HG03442 (cell line): ENCODE data around the gene CFAP97D1.

ENCODE experiments used
- ATAC-seq: cut with Tn5 transposase; IDR thresholded peaks from one replicate; pipeline ENCODE4 v1.9.1; 2021; ENCODE audit warnings: mild to moderate bottlenecking, moderate library complexity; ENCODE audit not compliant: unreplicated experiment

CFAP97D1 gene

DNA sequence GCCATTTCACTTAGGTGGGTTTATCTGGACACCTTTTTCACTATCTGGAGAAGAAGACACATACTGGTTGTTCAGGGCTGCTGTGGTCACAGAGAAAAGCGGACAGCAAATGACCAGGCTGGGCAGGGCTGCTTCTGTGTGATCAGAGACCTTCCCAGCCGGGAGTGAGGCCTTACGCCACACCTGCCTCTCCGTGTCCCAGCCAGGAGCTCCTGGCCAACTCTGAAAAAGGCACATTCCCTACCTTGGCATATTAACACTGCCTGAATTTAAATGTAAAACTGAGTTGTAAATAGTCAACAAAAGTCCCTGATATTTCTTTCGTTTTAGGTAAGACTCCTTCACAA is 12.5 kb upstream of the CFAP97D1 start:
- ATAC-seq, result no peak

DNA sequence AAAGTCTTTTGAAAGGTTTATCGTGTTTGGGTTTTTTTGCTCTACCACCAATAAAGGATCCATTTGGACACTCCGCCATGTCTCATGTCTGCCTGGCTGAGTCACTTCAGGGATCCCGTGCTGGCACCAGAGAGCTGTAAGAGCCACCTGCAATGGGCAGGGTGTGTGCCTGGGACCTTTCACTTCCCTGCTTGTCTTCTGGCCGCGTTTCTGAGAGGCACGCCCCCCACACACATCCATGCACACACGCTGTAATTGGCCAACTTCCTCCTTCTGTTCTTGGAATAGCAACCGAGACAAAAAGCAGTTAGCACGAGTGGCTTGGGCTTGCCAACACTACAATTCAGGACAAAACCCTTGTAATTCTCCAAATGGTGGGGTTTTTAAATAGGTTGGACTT is 11.9 kb upstream of the CFAP97D1 start:
- ATAC-seq, result no peak

DNA sequence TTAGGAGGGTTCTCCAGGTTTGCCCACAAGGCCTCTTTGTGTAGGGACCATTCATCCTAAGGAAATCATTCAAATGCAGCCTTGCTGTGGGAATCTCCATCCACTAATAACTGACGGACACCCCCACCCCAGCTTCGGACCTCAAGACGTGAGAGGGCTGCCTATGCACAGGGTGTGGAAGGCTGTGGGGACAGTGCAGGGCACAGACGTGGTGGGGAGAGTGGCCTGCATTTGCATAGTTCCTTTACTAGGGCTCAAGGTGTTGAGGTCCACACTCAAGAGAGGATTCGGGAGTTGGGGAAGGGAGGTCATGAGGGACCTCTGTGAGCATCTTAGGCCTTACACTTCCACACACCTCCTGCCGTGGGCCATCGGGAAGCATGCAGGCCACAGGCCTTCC is 11.3 kb upstream of the CFAP97D1 start:
- no peak for ATAC-seq

DNA sequence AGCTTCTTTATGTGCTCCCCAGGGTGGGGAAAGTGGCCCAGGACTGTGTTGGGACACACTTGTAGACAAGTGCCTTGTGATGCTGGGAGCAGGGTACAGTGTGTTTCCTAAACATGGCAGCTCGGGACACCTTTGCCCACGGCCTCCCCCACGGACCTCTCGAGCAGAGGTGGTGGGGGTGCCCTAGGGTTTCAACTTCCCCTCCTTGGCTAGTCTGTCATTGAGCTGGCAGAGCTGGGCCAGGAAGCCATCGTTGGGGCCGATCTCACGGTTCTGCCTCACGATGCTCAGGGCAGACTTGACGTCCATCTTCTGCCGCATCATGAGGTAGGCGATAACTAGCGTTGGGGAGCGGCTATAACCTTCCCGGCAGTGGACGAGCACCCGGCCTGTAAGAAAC is 10.8 kb upstream of the CFAP97D1 start:
- ATAC-seq, result no peak

DNA sequence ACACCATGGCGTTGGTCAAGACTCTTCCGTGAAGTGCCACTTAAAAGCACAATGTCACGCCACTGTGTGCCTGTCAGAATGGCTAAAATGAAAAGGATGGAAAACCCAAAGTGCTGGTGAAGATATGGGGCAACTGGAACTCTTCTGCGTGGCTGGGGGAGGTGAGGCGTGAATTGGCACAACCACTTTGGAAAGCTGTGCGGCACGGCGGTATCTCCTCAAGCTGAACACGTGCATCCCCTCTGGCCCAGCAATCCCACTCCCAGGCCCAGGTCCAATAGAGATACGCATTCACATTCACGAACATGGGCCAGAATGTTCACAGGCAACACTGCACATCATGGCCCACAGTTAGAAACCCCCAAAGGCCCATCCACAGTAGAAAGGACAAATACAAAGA is 10.4 kb upstream of the CFAP97D1 start:
- ATAC-seq, result no peak

DNA sequence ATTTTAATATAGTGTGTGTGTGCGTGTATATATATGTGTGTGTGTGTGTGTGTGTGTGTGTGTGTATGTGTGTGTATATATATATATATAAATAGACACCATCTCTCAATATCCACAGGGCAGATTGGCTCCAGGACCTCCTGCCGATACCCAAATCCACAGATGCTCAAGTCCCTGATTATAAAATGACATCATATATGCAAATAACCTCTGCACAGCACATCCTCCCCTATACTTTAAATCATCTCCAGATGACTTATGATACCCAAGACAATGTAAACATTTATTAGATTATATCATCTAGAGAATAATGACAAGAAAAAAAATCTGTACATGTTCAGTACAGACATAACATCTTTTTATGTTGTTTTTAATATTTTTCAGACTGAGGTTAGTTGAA is 9.3 kb upstream of the CFAP97D1 start:
- ATAC-seq, result no peak

DNA sequence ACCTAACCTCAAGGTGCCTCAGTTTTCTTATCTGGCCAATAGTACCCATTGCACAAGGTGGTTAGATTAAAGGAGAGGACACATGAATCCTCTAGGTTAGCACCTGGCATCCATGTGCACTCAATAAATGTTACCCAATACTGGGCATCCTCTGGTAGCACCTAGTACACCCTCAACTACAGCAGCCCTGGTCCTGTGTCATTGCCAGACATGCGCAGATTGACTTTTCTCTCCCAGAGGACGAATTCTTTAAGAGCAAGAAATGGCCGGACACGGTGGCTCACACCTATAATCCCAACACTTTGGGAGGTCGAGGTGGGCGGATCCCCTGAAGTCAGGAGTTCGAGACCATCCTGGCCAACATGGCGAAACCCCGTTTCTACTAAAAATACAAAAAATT is 8.8 kb upstream of the CFAP97D1 start:
- ATAC-seq, result no peak

DNA sequence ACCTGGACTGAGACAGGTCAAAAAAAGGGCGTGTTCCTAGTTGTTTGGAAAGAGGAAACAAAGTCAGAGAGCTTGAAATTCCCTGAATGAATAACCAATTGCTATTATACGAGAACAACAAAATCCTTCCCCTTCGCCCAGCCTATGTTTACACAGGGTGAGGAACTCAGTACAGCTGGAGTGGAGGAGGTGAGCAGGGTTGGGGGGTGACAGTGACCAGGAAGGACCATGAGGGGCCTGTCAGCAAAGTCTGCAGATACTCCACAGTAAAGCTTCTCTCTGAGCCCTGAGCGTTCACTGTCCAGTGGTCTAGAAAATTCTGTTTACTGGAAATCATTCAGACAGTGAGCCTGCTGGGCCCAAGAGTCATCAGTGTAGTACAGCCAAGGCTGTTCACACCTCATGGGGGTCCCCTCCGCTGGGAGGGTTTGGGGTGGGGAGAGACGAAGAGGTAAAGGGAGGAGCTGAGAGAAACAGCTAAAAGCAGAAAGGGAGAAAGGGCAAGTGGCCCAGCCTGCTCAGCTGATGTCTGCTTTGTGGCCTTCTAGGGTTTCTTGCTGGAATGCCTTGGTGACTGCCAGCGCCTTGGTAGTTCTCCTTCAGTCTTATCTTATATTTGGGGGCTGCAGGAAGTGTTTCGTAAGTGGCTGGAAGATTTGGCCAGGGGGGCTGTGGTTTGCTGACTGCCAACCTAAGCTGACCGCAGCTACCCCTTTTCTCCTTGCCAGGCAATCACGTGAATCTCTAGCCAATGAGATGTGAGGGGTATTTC is 7.2 kb upstream of the CFAP97D1 start:
- ATAC-seq, result no peak

DNA sequence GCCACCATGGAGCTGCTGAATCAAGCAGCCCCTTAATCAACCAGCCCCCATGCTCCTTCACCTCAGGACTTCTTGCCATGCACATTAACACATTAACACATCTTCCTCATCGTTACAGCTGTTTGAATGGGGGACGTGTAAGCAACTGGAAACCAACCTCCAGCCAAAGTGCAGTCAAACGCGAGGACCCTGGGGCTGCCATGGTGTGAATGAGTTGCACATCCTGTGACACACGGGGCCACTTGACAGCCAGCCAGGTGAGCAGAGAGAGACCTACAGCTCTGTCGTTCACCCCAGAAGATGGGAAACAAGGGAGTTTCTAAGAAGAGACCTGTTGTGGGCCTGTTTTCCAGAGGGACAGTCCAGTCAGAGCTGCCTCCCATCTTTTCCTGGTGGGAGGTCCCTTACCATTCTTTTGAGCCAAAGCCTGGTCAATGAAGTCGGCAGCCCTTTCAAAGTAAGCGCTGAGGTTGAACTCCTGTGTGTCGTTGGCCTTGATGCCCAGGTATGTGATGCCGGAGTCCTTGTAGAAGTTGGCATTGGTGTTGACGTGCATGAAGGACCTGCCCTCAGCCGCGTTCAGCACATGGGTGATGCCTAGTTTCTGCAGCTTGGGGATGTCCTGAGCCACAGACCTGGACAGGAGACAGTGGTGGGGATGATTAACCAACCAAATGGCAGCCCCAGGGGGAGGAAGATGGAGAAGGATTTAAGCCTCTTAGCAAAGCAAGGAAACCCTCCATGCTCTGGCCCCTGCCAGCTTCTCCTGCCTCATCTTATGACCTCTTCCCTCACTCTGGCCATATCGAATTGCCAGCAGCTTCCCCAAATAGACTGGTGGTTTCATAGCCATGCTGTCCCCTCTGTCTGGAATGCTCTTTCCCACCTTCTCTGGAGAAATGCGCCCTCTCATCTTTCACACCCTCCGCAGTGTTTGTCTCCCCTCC is 5.7 kb upstream of the CFAP97D1 start:
- ATAC-seq, result no peak

DNA sequence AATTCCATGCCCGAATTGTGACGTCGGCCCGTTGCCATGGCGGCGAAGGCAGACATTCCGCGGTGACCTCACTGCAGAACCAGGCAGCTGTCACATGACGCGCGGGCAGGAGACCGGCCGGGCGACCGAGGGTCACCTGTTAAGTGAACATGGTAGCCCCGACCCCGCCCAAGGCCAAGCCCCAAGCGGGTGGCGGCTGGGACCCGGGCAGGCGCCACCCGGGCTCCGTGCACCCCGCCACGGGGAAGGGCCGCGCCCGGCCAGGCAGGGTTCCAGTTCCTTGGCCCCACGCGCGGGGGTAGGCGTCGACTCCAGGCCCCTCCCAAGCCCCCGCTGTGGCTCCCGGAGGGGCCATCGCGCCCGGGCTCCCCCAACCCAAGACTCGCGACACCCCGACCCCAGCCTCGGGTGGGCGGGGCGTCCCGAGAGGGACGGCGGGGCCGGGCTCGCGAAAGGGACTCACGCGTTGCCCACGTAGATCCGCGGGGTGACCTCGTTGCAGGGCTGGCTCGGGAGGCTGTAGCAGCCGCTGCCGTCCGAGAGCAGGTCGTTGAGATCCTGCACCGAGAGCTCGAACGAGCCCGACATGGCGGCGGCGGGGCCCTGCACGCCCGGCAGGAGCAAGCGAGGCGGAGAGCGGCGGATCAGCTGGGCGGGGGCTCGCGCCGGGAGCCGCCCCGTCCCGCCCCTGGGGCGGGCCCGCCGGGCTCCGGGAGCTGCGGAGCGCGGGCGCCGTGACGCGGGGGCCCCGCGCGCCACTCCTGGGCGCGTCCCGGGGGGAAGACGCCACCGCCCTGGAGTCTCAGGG is 1.7 kb upstream of the CFAP97D1 start, which contains the start of gene DUSP3:
TSS of gene DUSP3 (minus strand) at position 641 of the 808 bp plus-strand sequence. CDS start at position 588, 53 bp downstream.
- peak; percentile 75 for ATAC-seq

DNA sequence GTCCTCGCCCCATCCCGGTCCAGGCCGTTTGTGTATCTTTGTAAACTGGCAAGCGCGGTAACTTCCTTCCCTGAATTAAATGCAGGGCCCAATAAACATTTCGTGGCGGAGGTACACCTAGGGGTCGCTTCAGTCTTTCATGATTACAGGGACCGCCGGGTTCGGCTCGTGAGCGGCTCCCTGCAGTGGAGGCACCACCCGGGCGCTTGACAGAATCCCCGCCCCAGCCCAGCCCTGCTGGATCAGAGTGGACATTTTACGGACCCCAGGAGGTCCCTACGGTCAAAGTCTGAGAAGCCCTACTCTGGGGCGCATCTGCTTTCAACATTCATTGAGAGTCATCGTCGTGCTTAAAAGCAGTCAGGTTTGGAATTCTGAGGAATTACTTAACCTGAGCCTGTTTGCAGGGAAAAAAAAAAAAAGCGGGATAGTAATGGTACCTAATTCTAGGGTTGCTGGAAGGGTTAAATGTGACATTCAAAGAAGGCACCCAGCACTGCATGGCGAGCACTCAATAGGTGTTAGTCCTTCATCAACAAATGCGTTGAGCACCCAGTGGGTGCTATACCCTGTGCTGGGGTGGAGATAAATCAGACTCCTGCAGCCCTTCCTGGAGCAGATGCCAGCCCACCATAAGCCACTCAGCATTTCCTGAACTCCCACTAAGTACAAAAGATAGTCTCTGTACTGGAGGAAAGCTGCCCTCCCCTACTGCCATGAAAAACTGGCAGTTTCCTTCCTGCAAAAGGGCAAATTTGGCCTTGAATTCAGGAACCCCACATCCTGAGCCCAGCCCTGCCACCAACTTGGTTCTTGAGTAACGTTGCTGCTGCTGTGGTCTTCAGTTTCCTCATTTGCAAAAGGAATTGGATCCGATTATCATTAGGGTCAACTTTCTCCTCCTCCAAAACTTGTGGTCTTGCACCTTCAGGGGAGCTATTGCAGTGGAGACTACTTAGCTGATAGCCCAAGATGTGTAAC is 800 bp upstream of the CFAP97D1 start:
- no peak for ATAC-seq

DNA sequence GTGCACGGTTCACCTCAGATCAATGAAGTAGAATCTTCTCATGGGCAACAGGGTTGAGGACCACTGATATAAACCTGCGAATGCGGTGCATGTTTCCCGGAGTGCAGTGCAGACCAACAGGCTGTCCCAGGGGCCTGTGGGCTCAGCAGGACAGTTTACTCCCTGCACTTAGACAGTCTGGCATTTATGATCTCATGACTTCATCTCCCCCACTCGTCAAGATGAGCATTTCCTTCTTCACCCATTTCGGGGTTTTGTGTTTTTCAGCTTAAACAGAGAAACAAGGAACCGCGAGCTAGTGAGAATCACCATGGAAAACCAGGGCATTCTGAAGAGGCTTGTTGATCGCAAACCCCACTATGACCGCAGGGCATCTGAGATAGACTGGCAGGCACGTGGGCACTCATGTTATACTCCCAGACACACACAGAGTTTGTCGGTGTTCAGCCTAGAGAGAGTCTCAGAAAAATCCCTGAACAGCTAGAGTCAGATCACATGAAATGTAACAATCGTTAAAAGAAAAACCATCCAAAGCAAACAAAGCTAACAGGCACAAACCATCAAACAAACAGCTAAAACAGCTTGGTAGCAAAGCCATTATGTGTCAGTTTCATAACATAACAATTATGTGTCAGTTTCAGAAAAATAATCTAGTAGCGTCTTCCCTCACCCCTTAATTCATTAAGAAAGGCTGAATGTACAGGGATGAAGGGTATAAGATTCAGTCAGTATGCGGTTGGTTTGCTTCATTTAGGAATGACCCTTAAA is 2.9 kb downstream of the CFAP97D1 start:
- ATAC-seq, result no peak

DNA sequence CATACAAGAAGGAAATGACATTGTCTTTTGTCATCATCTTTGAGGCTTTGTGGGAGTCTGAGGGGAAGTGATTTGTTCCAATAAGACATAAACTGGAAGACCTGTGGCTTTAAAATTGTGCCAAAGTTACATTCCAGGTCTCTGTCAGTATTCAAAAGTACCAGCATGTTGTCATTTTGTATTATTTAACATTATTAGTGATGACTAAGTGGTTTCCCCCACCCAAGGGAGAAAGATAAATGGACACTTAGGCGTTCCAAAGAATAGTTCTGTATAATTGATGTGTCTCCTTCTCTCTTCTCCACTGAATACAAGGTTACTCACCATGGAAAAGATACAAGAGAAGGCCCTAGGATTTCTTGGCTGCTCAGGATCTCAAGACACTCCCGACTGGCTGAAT is 3.8 kb downstream of the CFAP97D1 start:
- ATAC-seq, result no peak

DNA sequence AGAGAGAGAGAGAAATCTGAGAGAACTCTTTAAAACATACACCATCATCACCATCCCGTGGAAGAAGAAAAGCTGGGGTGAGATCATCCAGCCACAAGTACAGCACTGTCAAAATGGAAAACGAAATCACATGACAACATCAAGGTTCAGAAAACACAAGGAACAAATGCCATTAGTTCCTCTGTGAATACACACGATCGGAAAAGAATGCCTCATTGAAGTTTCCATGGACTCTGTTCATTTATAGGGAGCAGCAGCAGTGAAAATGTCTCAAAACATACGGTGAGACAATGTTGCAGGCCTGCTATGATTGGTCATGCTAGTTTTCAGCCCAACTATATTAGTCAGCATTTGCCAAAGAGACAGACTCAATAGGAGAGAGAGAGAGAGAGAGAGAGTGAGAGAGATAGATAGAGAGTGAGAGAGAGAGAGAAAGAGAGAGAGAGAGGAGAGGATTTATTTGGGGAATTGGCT is 4.4 kb downstream of the CFAP97D1 start:
- no peak for ATAC-seq

DNA sequence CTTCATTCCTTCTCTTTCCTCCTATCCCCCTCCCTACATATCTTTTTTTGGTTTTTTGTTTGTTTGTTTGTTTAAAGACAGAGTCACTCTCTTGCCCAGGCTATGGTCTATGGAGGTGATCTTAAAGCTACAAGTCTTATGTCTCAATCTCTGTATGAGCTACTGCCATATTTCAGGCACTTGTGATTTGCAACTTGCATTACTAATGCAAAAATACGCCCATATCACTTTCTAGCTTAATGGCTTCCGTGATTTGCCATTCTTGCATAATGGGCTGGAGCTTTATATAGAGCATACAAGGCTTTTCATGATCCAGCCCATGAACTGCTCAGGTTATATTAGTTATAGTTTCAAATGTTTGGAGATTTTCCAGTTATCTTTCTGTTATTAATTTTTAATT is 7.5 kb downstream of the CFAP97D1 start:
- no peak for ATAC-seq

DNA sequence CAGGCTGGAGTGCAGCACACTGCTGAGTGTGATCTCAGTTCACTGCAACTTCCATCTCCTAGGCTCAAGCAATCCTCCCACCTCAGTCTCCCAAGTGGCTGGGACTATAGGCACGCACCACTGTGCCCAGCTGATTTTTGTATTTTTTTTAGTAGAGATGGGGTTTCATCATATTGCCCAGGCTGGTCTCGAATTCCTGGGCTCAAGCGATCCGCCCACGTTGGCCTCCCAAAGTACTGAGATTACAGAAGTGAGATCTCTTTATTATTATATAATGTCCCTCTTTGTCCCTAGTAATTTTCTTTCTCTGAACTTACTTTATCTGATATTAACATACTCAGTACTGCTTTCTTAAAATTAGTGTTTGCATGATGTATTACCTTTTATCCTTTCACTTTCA is 8.3 kb downstream of the CFAP97D1 start:
- no peak for ATAC-seq

DNA sequence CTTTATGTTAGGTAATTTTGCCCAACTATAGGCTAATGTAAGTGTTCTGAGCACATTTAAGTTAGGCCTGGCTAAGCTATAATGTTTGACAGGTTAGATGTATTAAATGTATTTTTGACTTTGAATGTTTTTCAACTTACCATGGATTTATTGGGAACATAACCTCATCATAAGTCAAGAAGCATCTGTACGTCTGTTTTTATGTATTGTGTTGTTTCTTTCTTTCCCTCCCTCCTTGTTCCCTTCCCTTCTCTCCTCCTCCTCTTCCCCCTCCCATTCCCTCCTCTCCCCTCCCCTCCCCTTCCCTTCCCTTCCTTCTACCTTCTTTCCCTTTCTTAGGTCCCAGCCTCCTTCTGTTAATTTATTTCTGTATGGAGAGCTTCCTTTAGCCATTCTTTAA is 9.2 kb downstream of the CFAP97D1 start:
- no peak for ATAC-seq

DNA sequence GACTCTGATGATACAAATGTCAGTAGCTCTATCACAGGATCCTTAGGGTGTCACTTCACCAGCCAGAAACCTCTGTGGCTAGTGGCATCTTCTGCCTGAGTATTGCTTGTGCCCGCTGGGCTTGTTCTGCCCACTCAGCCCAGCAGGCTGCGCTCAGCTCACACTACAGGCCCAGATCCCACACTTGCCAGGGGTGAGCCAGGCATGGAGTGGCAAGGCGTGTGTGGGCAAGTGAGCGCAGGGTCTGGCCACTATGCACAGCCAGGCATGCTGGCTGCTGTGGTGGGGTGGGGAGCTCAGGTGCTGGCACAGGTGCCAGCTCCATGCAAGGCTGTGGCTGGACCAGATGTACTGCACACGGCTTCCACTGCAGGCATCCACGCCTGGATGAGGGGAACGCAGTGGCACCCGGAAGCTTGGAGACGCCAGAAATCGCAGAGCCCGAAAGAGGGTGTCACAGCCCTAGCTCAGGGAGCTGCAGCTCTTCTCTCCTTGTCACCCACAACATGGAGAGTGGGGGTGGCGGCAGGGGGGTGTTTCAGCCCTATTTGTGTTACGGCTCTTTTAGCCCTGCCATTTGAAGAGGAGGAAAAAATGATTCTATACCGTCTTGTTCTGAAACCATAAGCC is 10.2 kb downstream of the CFAP97D1 start:
- ATAC-seq, result no peak

DNA sequence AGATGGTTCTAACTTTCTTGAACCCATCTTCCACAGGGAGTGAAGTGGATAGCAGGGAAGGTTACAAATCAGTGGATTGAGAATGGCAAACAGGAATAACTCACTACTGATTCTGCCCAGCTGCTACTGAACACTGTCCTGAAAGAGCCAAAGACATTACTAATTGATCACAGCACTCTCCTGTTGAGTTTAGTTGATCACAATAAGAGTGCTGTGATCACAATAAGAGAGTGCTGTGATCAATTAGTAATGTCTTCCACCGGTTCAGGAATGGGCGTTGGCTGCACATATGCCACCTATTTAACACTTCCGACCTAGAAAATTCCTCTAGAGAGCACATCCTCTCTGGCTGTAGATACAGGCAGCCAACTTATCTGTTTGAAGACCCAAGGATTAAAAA is 11.4 kb downstream of the CFAP97D1 start:
- ATAC-seq, result no peak
